SK-N-SH (cell line): ENCODE measurements around the gene ACSBG1. TPM values are rescaled to one million over a fixed set of nuclear protein-coding genes. Genes with fewer than 3 reads are reported as not detected.

Source experiments
- CTCF ChIA-PET: fragments of 300-600, 350-600 bp; formaldehyde crosslinking; extraction: SDS; loops from one replicate; lab custom pipeline; 2021; lab: Yijun Ruan, JAX
- POLR2A ChIA-PET: fragments of 350-600 bp; sonication (Branson Sonifier 250); formaldehyde crosslinking; extraction: SDS; loops from one replicate; lab custom pipeline; 2020; ENCODE audit warnings: antibody characterized with exemption, inconsistent platforms; lab: Yijun Ruan, JAX
- DNase-seq: peaks from one replicate; pipeline ENCODE4 v3.0.0; 2012
- H2AFZ ChIP-seq: fragments of 200-600 bp; sonication (generic); 2 replicates; pipeline ENCODE4 v1.8.1; 2016; ENCODE audit warnings: antibody characterized with exemption, mild to moderate bottlenecking, low read depth
- H3F3A ChIP-seq: fragments of 200-600 bp; sonication (generic); replicated peaks from 2 replicates; pipeline ENCODE3; 2016; ENCODE audit warnings: antibody characterized with exemption, mild to moderate bottlenecking; ENCODE audit not compliant: insufficient read depth
- H3K27ac ChIP-seq, 2 experiments: fragments of 200-500 bp in 1 of 2; fragments of 200-600 bp in 1 of 2; sonication (Bioruptor generic) in 1 of 2; sonication (generic), shearing (Covaris generic) in 1 of 2; 2 replicates each; pipeline versions ENCODE4 v1.5.1 to v1.6.1; 2014 to 2016; ENCODE audit warnings: low read depth in 2 of 2, inconsistent platforms in 1 of 2, low read length in 1 of 2, mild to moderate bottlenecking in 1 of 2, mixed read lengths in 1 of 2
- H3K27me3 ChIP-seq: fragments of 200-600 bp; sonication (generic), shearing (Covaris generic); 2 replicates; pipeline ENCODE4 v1.6.1; 2016; ENCODE audit warnings: mixed run types; ENCODE audit not compliant: insufficient read depth
- H3K36me3 ChIP-seq, 2 experiments: fragments of 200-500 bp in 1 of 2; fragments of 200-600 bp in 1 of 2; sonication (Bioruptor generic) in 1 of 2; sonication (generic) in 1 of 2; replicated peaks in 1 of 2; 2 replicates each; pipeline versions ENCODE3 to v1.5.1; 2014 to 2016; ENCODE audit warnings: low read length in 1 of 2, mild to moderate bottlenecking in 1 of 2; ENCODE audit not compliant: insufficient read depth in 2 of 2, control insufficient read depth in 1 of 2
- H3K4me1 ChIP-seq, 2 experiments: fragments of 200-500 bp in 1 of 2; fragments of 200-600 bp in 1 of 2; sonication (Bioruptor generic) in 1 of 2; sonication (generic), shearing (Covaris generic) in 1 of 2; 2 replicates each; pipeline versions ENCODE4 v1.5.1 to v1.6.1; 2014 to 2016; ENCODE audit warnings: low read depth in 1 of 2, low read length in 1 of 2, mixed run types in 1 of 2; ENCODE audit not compliant: insufficient read depth in 2 of 2, control insufficient read depth in 1 of 2
- H3K4me2 ChIP-seq: fragments of 200-600 bp; sonication (generic), shearing (Covaris generic); 2 replicates; pipeline ENCODE4 v1.6.1; 2017; ENCODE audit warnings: mixed run types
- H3K4me3 ChIP-seq, 2 experiments: fragments of 200-500 bp in 1 of 2; fragments of 200-600 bp in 1 of 2; sonication (Bioruptor generic) in 1 of 2; sonication (generic), shearing (Covaris generic) in 1 of 2; 2 replicates each; pipeline versions ENCODE4 v1.5.1 to v1.8.1; 2014 to 2016; ENCODE audit warnings: low read depth in 2 of 2, inconsistent platforms in 1 of 2, low read length in 1 of 2, mild to moderate bottlenecking in 1 of 2, mixed read lengths in 1 of 2, moderate library complexity in 1 of 2
- H3K79me2 ChIP-seq: fragments of 200-600 bp; sonication (generic); 2 replicates; pipeline ENCODE4 v1.8.1; 2017; ENCODE audit warnings: mild to moderate bottlenecking; ENCODE audit not compliant: insufficient read depth
- H3K9ac ChIP-seq: fragments of 200-600 bp; sonication (generic); 2 replicates; pipeline ENCODE4 v1.6.1; 2017; ENCODE audit warnings: mixed run types
- H3K9me2 ChIP-seq: fragments of 200-600 bp; sonication (generic); 2 replicates; pipeline ENCODE4 v1.6.1; 2017; ENCODE audit warnings: mixed run types
- H3K9me3 ChIP-seq: fragments of 200-600 bp; sonication (generic); 2 replicates; pipeline ENCODE4 v1.6.1; 2017; ENCODE audit warnings: mixed run types, mild to moderate bottlenecking, moderate library complexity
- H4K20me1 ChIP-seq: fragments of 200-600 bp; sonication (generic); 2 replicates; pipeline ENCODE4 v1.6.1; 2017; ENCODE audit warnings: mild to moderate bottlenecking, mixed run types; ENCODE audit not compliant: insufficient read depth
- ELF1 ChIP-seq: IDR thresholded peaks from 2 replicates; pipeline ENCODE4 v1.4.0; 2012
- EP300 ChIP-seq, 2 experiments: IDR thresholded peaks; 2 replicates each; pipeline versions ENCODE4 v1.4.0 to v1.6.1; 2012; ENCODE audit warnings: borderline replicate concordance in 1 of 2, low read depth in 1 of 2, low read length in 1 of 2
- GATA2 ChIP-seq: sonication (generic); formaldehyde crosslinking; IDR thresholded peaks from 2 replicates; pipeline ENCODE4 v1.5.0; 2020; ENCODE audit warnings: mild to moderate bottlenecking, missing genetic modification reagents
- JUND ChIP-seq: IDR thresholded peaks from 2 replicates; pipeline ENCODE4 v1.4.0; 2012
- MEF2A ChIP-seq: IDR thresholded peaks from 2 replicates; pipeline ENCODE4 v1.4.0; 2012; ENCODE audit warnings: low read depth, borderline replicate concordance
- MXI1 ChIP-seq: IDR thresholded peaks from 2 replicates; pipeline ENCODE4 v1.6.1; 2012; ENCODE audit warnings: mild to moderate bottlenecking, low read depth, low read length, improper control_type of control experiment
- NRF1 ChIP-seq: IDR thresholded peaks from 2 replicates; pipeline ENCODE4 v1.6.1; 2012; ENCODE audit warnings: low read depth, mild to moderate bottlenecking, low read length
- POLR2AphosphoS5 ChIP-seq: IDR thresholded peaks from 2 replicates; pipeline ENCODE4 v1.6.1; 2012; ENCODE audit warnings: low read depth, low read length
- RAD21 ChIP-seq: IDR thresholded peaks from 2 replicates; pipeline ENCODE4 v1.6.1; 2012; ENCODE audit warnings: mild to moderate bottlenecking, low read length
- REST ChIP-seq: IDR thresholded peaks from 2 replicates; pipeline ENCODE4 v1.6.1; 2012; ENCODE audit warnings: mild to moderate bottlenecking, low read depth, low read length, moderate library complexity
- TAF1 ChIP-seq: IDR thresholded peaks from 2 replicates; pipeline ENCODE4 v1.6.1; 2012; ENCODE audit warnings: low read depth, mild to moderate bottlenecking, low read length, moderate library complexity, borderline replicate concordance
- TCF12 ChIP-seq: IDR thresholded peaks from 2 replicates; pipeline ENCODE4 v1.4.0; 2012
- YY1 ChIP-seq: IDR thresholded peaks from 2 replicates; pipeline ENCODE4 v1.4.0; 2012; ENCODE audit warnings: low read depth, mild to moderate bottlenecking
- WGBS: methylation state at CpG from one replicate; pipeline ENCODE4 v1.1.6; 2017; ENCODE audit warnings: low lambda C conversion rate; 5-methylcytosine and 5-hydroxymethylcytosine counted together
- polyA plus RNA-seq, 3 experiments: library from polyadenylated mRNA; depleted of rRNA; stranded (reverse); fragments of >200 nt; gene quantifications; 2 replicates each; pipeline ENCODE4 v1.2.3, GENCODE V29; 2012
- TF ChIP-seq, protein P1 (sequence below): fragments of 200-600 bp; sonication (generic); IDR thresholded peaks from 2 replicates; pipeline ENCODE4 v1.6.1; 2017; ENCODE audit warnings: antibody characterized with exemption, mild to moderate bottlenecking, moderate library complexity
- TF ChIP-seq, protein P2 (sequence below): IDR thresholded peaks from 2 replicates; pipeline ENCODE4 v1.4.0; 2012; ENCODE audit warnings: low read depth, borderline replicate concordance
- TF ChIP-seq, protein P3 (sequence below): IDR thresholded peaks from 2 replicates; pipeline ENCODE4; 2012

ACSBG1 gene
- polyA plus RNA-seq, 1 of the 3 experiments (the other 2 are of a cell fraction): under 0.01 TPM

DNA sequence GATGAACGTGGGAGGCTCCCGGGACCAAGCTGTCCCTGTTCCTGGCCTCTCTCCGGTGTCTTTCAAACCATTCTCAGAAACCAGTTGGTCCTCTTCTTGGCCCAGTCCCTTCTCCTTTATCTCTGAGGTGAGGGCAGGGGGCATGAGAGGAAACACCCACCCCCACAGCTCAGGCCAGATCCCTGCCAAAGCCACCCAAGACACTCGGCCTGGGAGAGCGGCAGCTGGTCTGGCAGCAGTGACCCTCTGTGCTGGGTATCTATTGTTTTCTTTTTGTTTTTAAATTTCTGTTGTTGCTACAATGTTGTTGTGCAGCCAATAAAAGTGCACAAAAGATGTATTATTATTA, 27.3 kb downstream of the ACSBG1 start:
- Histone ChIP-seq H2AFZ (no peak overlapping the region), H3F3A (no peaks in the 10 kb centered on the region), H3K27me3 (no peaks in the 10 kb centered on the region), H3K79me2 (no peaks in the 10 kb centered on the region), H3K4me3 (no peak overlapping the region), H4K20me1 (no peaks in the 10 kb centered on the region), H3K9me2 (no peaks in the 10 kb centered on the region), H3K27ac (no peak overlapping the region), H3K9me3 (no peaks in the 10 kb centered on the region), H3K36me3 (no peaks in the 10 kb centered on the region), H3K4me2 (no peak overlapping the region), H3K9ac (no peak overlapping the region), H3K4me1 (peaks cover 11 to 22% of the 10 kb centered on the region in 2 experiments; a peak in 3 of 4 replicates)
- DNase-seq: no peak
- POLR2A ChIA-PET: no interaction called here
- 93% methylated on average over 5 of the region's 5 CpGs for WGBS
- TF ChIP-seq POLR2AphosphoS5: no peak
- TF ChIP-seq, protein P1, sequence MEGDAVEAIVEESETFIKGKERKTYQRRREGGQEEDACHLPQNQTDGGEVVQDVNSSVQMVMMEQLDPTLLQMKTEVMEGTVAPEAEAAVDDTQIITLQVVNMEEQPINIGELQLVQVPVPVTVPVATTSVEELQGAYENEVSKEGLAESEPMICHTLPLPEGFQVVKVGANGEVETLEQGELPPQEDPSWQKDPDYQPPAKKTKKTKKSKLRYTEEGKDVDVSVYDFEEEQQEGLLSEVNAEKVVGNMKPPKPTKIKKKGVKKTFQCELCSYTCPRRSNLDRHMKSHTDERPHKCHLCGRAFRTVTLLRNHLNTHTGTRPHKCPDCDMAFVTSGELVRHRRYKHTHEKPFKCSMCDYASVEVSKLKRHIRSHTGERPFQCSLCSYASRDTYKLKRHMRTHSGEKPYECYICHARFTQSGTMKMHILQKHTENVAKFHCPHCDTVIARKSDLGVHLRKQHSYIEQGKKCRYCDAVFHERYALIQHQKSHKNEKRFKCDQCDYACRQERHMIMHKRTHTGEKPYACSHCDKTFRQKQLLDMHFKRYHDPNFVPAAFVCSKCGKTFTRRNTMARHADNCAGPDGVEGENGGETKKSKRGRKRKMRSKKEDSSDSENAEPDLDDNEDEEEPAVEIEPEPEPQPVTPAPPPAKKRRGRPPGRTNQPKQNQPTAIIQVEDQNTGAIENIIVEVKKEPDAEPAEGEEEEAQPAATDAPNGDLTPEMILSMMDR: no peak
- no peak for TF ChIP-seq REST
- TF ChIP-seq NRF1: no peak
- TF ChIP-seq YY1: no peak
- TF ChIP-seq JUND: no peak
- TF ChIP-seq GATA2: no peak
- TF ChIP-seq MEF2A: no peak
- TF ChIP-seq, protein P2, sequence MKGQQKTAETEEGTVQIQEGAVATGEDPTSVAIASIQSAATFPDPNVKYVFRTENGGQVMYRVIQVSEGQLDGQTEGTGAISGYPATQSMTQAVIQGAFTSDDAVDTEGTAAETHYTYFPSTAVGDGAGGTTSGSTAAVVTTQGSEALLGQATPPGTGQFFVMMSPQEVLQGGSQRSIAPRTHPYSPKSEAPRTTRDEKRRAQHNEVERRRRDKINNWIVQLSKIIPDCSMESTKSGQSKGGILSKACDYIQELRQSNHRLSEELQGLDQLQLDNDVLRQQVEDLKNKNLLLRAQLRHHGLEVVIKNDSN: no peak
- no peak for TF ChIP-seq ELF1
- TF ChIP-seq TAF1: no peak
- TF ChIP-seq, protein P3, sequence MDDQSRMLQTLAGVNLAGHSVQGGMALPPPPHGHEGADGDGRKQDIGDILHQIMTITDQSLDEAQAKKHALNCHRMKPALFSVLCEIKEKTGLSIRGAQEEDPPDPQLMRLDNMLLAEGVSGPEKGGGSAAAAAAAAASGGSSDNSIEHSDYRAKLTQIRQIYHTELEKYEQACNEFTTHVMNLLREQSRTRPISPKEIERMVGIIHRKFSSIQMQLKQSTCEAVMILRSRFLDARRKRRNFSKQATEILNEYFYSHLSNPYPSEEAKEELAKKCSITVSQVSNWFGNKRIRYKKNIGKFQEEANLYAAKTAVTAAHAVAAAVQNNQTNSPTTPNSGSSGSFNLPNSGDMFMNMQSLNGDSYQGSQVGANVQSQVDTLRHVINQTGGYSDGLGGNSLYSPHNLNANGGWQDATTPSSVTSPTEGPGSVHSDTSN: no peak
- no peak for TF ChIP-seq TCF12
- TF ChIP-seq RAD21: no peak
- no peak for TF ChIP-seq MXI1
- TF ChIP-seq EP300 (IDR thresholded peaks at IDR 0.05; ENCODE audit: borderline replicate concordance in 1 of 2, low read depth in 1 of 2, low read length in 1 of 2): no peak
- CTCF ChIA-PET: interaction anchor here (1.1 to 8.2 kb wide), 3 partner anchors 13 to 574 kb away, joined by 3 to 68 read pairs (median 3); no protein-coding TSS in a partner anchor
